ENCODE measurements around the gene GLIS2. TPM values are rescaled to one million over a fixed set of nuclear protein-coding genes. Genes with fewer than 3 reads are reported as not detected.
A peak's percentile ranks its signal among the peaks of the same experiment; 100 is the strongest.

The GLIS2 gene
- total and polyA plus RNA-seq, 10 of the 15 experiments (the other 5 are each of a cell fraction or from before 2014, with no cell fraction given) = 0.03 to 0.64 (median 0.18) TPM; not detected in 4

DNA sequence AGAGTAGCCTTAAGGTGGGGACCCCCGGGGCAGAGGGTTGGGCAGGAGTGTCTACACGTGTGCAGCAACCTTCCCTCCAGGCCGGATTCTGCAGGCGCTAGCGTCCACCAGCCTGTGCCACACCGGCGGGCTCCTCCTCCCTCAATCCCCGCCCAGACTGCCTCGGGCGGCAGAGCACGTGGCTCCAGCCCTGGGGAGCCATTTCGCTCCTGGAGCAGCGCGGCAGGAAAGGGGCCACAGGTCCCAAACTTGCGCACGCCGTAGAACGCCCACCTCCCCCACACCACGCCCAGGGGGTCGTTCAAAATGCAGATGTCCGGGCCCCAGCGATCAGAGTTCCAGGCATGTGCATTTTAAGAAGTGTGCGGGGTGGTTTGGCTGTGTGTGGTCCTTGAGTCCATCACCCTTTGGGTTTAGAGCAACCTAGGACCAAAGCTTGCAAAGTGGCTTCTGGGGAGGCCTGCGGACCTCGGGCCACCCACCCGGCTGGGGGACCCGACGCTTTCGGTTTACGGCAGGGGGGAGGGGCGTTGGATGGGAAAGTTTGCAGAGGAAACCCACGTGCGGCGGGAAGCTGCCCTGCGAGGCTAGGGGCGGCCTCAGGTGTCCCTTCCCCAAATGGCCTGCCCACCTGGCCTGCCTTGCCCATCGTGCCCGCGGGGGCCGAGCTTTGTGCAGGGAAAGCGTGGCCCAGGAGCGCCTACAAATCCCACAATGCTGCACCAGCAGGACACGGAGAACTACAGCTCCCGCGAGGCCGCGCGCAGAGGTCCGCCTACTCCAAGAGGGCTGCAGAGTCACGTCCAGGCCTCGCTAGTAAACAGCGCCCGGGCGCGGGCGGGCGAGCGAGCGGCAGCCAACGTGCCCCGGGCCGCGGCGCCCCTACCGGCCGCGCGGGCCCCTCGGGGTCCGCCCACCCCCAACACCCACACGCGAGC lies 44.4 kb upstream of the GLIS2 start:
- H3K4me1 ChIP-seq (ENCODE audit: control insufficient read depth, insufficient read depth, low read length) = no peaks in the 10 kb centered on the region; the same call in 1 of the 2 replicates
- no peaks in the 10 kb centered on the region for H4K20me1 ChIP-seq (ENCODE audit: control insufficient read depth, insufficient read depth)
- peak overlapping the region; percentile 91 for H3K4me3 ChIP-seq
- SMC1A ChIA-PET (ENCODE audit: uncharacterized antibody, unreplicated experiment) = interaction anchor here (1.2 kb wide), 1 partner anchor 18 kb away, joined by 6 read pairs; no protein-coding TSS in a partner anchor
- POLR2A ChIA-PET = interaction anchor here (0.5 to 1.9 kb wide), 6 partner anchors 18 to 143 kb away, joined by 3 to 12 read pairs (median 4); no protein-coding TSS in a partner anchor
- FAIRE-seq (peak; percentile 73), DNase-seq (ENCODE audit: low read depth, low spot score) (peak; percentile 52), ATAC-seq (peak; percentile 92)
- intact Hi-C loops (cut with micrococcal nuclease; ENCODE audit: unreplicated experiment) = loop anchor here (5.0 kb wide), 2 partner anchors 36 to 56 kb away; no protein-coding TSS in a partner anchor
- peak overlapping the region; percentile 59 for H2AFZ ChIP-seq (ENCODE audit: control insufficient read depth, low read depth, low read length)
- in situ Hi-C loops (cut with MboI) = no loop called here
- H3K4me2 ChIP-seq (ENCODE audit: control insufficient read depth, insufficient read depth) = peak overlapping the region; percentile 85
- peak overlapping the region; percentile 84 for H3K27ac ChIP-seq (ENCODE audit: control insufficient read depth, insufficient read depth)
- H3K9me3 ChIP-seq (replicated peaks; ENCODE audit: control insufficient read depth, insufficient read depth, low read length) = no peaks in the 10 kb centered on the region
- H3K9ac ChIP-seq (ENCODE audit: control insufficient read depth, insufficient read depth, low read length) = peak overlapping the region; percentile 81
- RAD21 ChIA-PET (ENCODE audit: unreplicated experiment) = interaction anchor here (1.0 kb wide), 1 partner anchor 17 kb away, joined by 6 read pairs; no protein-coding TSS in a partner anchor
- peaks cover 33% of the 10 kb centered on the region for H3K79me2 ChIP-seq (ENCODE audit: control insufficient read depth, insufficient read depth, low read length)
- WGBS (ENCODE audit: insufficient coverage, insufficient replicate concordance, low lambda C conversion rate, missing lambda C conversion rate) = under 1% methylated on average over 70 of the region's 72 CpGs
- H3K27me3 ChIP-seq (replicated peaks in 1 of 2; ENCODE audit: control insufficient read depth in 2 of 2, insufficient read depth in 2 of 2, low read length in 1 of 2) = no peaks in the 10 kb centered on the region
- H3K36me3 ChIP-seq (ENCODE audit: control insufficient read depth in 2 of 2, insufficient read depth in 2 of 2, low read length in 1 of 2) = no peaks in the 10 kb centered on the region; a peak in 2 of 4 replicates
- CTCF ChIA-PET = interaction anchor here (0.9 to 1.4 kb wide), 7 partner anchors 9 to 353 kb away, joined by 4 to 12 read pairs (median 5); partner anchors contain the start of gene MGRN1
- TSS peak; percentile 92 for BruUV-seq (replicated peaks)
- TF ChIP-seq ZNF207 (IDR thresholded peaks at IDR 0.05; ENCODE audit: borderline replicate concordance) (no peak; the same call in 1 of the 2 replicates), ZNF384 (IDR thresholded peaks at IDR 0.05; ENCODE audit: borderline replicate concordance, low read depth, low read length) (no peak), FOXM1 (IDR thresholded peaks at IDR 0.05; ENCODE audit: low read depth, low read length) (no peak), YBX1 (IDR thresholded peaks at IDR 0.05) (no peak), MYC (IDR thresholded peaks at IDR 0.05; ENCODE audit: insufficient read depth, insufficient read length, insufficient replicate concordance, low read length, severe bottlenecking) (peak; percentile 94), IKZF1 (conservative IDR thresholded peaks at IDR 0.05) (peak; percentile 94), ETV6 (conservative IDR thresholded peaks at IDR 0.05 in 1 of 2, IDR thresholded peaks at IDR 0.05 in 1 of 2; ENCODE audit: borderline replicate concordance in 1 of 2, low read depth in 1 of 2) (no peak), ELK1 (IDR thresholded peaks at IDR 0.05; ENCODE audit: low read depth, low read length) (0 out of 2 replicates have a peak, but pooled peaks have one; percentile 31), SMARCA5 (IDR thresholded peaks at IDR 0.05) (peak; percentile 61; the same call in 1 of the 2 replicates), ZNF24 (IDR thresholded peaks at IDR 0.05) (no peak), EGR1 (IDR thresholded peaks at IDR 0.05; ENCODE audit: borderline replicate concordance in 1 of 2, low read depth in 2 of 2, low read length in 2 of 2) (peak in 1 of 2 experiments; percentile 77; a peak in 2 of 3 replicates)
- TF ChIP-seq, protein P1, sequence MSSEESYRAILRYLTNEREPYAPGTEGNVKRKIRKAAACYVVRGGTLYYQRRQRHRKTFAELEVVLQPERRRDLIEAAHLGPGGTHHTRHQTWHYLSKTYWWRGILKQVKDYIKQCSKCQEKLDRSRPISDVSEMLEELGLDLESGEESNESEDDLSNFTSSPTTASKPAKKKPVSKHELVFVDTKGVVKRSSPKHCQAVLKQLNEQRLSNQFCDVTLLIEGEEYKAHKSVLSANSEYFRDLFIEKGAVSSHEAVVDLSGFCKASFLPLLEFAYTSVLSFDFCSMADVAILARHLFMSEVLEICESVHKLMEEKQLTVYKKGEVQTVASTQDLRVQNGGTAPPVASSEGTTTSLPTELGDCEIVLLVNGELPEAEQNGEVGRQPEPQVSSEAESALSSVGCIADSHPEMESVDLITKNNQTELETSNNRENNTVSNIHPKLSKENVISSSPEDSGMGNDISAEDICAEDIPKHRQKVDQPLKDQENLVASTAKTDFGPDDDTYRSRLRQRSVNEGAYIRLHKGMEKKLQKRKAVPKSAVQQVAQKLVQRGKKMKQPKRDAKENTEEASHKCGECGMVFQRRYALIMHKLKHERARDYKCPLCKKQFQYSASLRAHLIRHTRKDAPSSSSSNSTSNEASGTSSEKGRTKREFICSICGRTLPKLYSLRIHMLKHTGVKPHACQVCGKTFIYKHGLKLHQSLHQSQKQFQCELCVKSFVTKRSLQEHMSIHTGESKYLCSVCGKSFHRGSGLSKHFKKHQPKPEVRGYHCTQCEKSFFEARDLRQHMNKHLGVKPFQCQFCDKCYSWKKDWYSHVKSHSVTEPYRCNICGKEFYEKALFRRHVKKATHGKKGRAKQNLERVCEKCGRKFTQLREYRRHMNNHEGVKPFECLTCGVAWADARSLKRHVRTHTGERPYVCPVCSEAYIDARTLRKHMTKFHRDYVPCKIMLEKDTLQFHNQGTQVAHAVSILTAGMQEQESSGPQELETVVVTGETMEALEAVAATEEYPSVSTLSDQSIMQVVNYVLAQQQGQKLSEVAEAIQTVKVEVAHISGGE (CRISPR knock-in tag; IDR thresholded peaks at IDR 0.05) = no peak
- TF ChIP-seq, protein P2, sequence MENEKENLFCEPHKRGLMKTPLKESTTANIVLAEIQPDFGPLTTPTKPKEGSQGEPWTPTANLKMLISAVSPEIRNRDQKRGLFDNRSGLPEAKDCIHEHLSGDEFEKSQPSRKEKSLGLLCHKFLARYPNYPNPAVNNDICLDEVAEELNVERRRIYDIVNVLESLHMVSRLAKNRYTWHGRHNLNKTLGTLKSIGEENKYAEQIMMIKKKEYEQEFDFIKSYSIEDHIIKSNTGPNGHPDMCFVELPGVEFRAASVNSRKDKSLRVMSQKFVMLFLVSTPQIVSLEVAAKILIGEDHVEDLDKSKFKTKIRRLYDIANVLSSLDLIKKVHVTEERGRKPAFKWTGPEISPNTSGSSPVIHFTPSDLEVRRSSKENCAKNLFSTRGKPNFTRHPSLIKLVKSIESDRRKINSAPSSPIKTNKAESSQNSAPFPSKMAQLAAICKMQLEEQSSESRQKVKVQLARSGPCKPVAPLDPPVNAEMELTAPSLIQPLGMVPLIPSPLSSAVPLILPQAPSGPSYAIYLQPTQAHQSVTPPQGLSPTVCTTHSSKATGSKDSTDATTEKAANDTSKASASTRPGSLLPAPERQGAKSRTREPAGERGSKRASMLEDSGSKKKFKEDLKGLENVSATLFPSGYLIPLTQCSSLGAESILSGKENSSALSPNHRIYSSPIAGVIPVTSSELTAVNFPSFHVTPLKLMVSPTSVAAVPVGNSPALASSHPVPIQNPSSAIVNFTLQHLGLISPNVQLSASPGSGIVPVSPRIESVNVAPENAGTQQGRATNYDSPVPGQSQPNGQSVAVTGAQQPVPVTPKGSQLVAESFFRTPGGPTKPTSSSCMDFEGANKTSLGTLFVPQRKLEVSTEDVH (IDR thresholded peaks at IDR 0.05; ENCODE audit: low read depth, partially characterized antibody) = no peak
